ENCODE results near the gene CEL. TPM values are rescaled to one million over a fixed set of nuclear protein-coding genes. Genes with fewer than 3 reads are reported as not detected.
A peak's percentile ranks its signal among the peaks of the same experiment; 100 is the strongest.

The CEL gene
- total RNA-seq, 1 donor from 2014 or later = 0.41 TPM

- DNase-seq (ENCODE audit: low spot score in 2 of 2) (no peak), FAIRE-seq (no peak)
These were observed 39.8 kb downstream of the CEL start for GRCh38 chr9:133101356-133102189.

GRCh38 chr9:133102190-133103021 is 40.6 kb downstream of the CEL start:
- DNase-seq (ENCODE audit: low spot score in 2 of 2) (no peak), FAIRE-seq (no peak)

- no peak for FAIRE-seq
These were observed 41.6 kb downstream of the CEL start for GRCh38 chr9:133103183-133103986.

GRCh38 chr9:133103987-133104505 is 42.3 kb downstream of the CEL start:
- DNase-seq (ENCODE audit: low spot score in 2 of 2) (no peak), FAIRE-seq (no peak)

More at GRCh38 chr9:133103183-133103986, 41.6 kb downstream of the CEL start:
- peak; percentile 77 to 84 for DNase-seq (ENCODE audit: low spot score in 2 of 2)

GRCh38 chr9:133104718-133105460 is 43.1 kb downstream of the CEL start:
- FAIRE-seq (no peak), DNase-seq (ENCODE audit: low spot score in 2 of 2) (no peak)

GRCh38 chr9:133105461-133105770 is 43.6 kb downstream of the CEL start:
- FAIRE-seq = no peak
- DNase-seq (ENCODE audit: low spot score in 2 of 2) = no peak

GRCh38 chr9:133106511-133107244 is 44.9 kb downstream of the CEL start:
- FAIRE-seq = no peak
- DNase-seq (ENCODE audit: low spot score in 2 of 2) = no peak

GRCh38 chr9:133107245-133107722 is 45.5 kb downstream of the CEL start:
- DNase-seq (ENCODE audit: low spot score in 2 of 2) (no peak), FAIRE-seq (no peak)

- FAIRE-seq (no peak), DNase-seq (ENCODE audit: low spot score in 2 of 2) (no peak)
These were observed 46.4 kb downstream of the CEL start for GRCh38 chr9:133107961-133108793.

GRCh38 chr9:133108794-133109641 is 47.2 kb downstream of the CEL start:
- FAIRE-seq = no peak
- DNase-seq (ENCODE audit: low spot score in 2 of 2) = no peak

- no peak for DNase-seq (ENCODE audit: low spot score in 2 of 2)
- no peak for FAIRE-seq
These were observed 48.3 kb downstream of the CEL start for GRCh38 chr9:133109931-133110650.

GRCh38 chr9:133111808-133112662 is 50.3 kb downstream of the CEL start:
- DNase-seq (ENCODE audit: low spot score in 2 of 2) = no peak
- FAIRE-seq = no peak

- FAIRE-seq = no peak
These were observed 50.9 kb downstream of the CEL start for GRCh38 chr9:133112663-133113026.

GRCh38 chr9:133113163-133113948 is 51.6 kb downstream of the CEL start:
- DNase-seq (ENCODE audit: low spot score in 2 of 2) (no peak), FAIRE-seq (no peak)

More at GRCh38 chr9:133112663-133113026, 50.9 kb downstream of the CEL start:
- no peak for DNase-seq (ENCODE audit: low spot score in 2 of 2)
